Esophagus (tissue), 2 donors: ENCODE measurements around the gene DEK. TPM values are rescaled to one million over a fixed set of nuclear protein-coding genes. Genes with fewer than 3 reads are reported as not detected.
"Not testable (repeated sequence)": the region's sequence is repeated elsewhere in the genome, so short reads cannot be mapped to it uniquely, and the experiment has no call there.

Source experiments
- H3K27ac ChIP-seq, 2 donors: one replicate each; pipeline ENCODE4 v1.5.1; 2013; ENCODE audit warnings: low read depth in 2 of 2, mild to moderate bottlenecking in 2 of 2, inconsistent platforms in 1 of 2, low read length in 1 of 2, moderate library complexity in 1 of 2
- H3K27me3 ChIP-seq, 2 donors: one replicate each; pipeline ENCODE4 v1.6.1; 2013; ENCODE audit warnings: low read length in 2 of 2, control low read depth in 1 of 2, mild to moderate bottlenecking in 1 of 2; ENCODE audit not compliant: insufficient read depth in 2 of 2, control insufficient read depth in 1 of 2
- H3K36me3 ChIP-seq, 2 donors: one replicate each; pipeline ENCODE4 v1.6.1; 2013; ENCODE audit warnings: low read length in 1 of 2; ENCODE audit not compliant: control insufficient read depth in 2 of 2, insufficient read depth in 2 of 2
- H3K4me1 ChIP-seq, 2 donors: one replicate each; pipeline ENCODE4 v1.6.1; 2013; ENCODE audit warnings: low read length in 1 of 2; ENCODE audit not compliant: control insufficient read depth in 2 of 2, insufficient read depth in 2 of 2
- H3K4me3 ChIP-seq, 2 donors: one replicate each; pipeline ENCODE4 v1.5.1; 2013; ENCODE audit warnings: low read length in 2 of 2, mild to moderate bottlenecking in 2 of 2, low read depth in 1 of 2, moderate library complexity in 1 of 2
- H3K9me3 ChIP-seq, 2 donors: one replicate each; pipeline ENCODE4 v1.6.1; 2013; ENCODE audit warnings: mild to moderate bottlenecking in 2 of 2, low read depth in 1 of 2, low read length in 1 of 2, moderate library complexity in 1 of 2; ENCODE audit not compliant: control insufficient read depth in 2 of 2, insufficient read depth in 1 of 2
- WGBS, 2 donors: extraction: QIAGEN DNeasy Blood & Tissue Kit; methylation state at CpG; one replicate each; pipeline ENCODE4 v1.1.7; 2013; 5-methylcytosine and 5-hydroxymethylcytosine counted together
- polyA plus RNA-seq, 2 donors: library from polyadenylated mRNA; stranded (reverse); fragments of 200-250 nt; gene quantifications; one replicate each; pipeline ENCODE4 v1.2.3, GENCODE V29; 2013
- donor health status: healthy with polysubstance abuse.
- donor health status: Bipolar disorder and iron deficiency.

The DEK gene
- polyA plus RNA-seq, 2 donors, result 27.0 to 43.1 TPM

- H3K9me3 ChIP-seq, result no peaks in the 10 kb centered on the region
Observed at GRCh38 chr6:18212231-18212630, 52.1 kb downstream of the DEK start.

GRCh38 chr6:18211338-18211737 is 53.0 kb downstream of the DEK start:
- Histone ChIP-seq H3K9me3 (no peaks in the 10 kb centered on the region), H3K27ac (no peak overlapping the region), H3K4me1 (no peaks in the 10 kb centered on the region), H3K4me3 (no peak overlapping the region), H3K36me3 (peaks cover 10 to 18% of the 10 kb centered on the region in 2 donors), H3K27me3 (no peaks in the 10 kb centered on the region)
- WGBS, 2 donors, result 88 to 89% methylated on average over 6 of the region's 6 CpGs

More at GRCh38 chr6:18212231-18212630, 52.1 kb downstream of the DEK start:
- Histone ChIP-seq H3K27ac (no peak overlapping the region), H3K27me3 (no peaks in the 10 kb centered on the region), H3K4me1 (no peaks in the 10 kb centered on the region), H3K4me3 (no peak overlapping the region), H3K36me3 (peaks cover 6 to 13% of the 10 kb centered on the region in 2 donors)
- 80 to 84% methylated on average over 4 of the region's 4 CpGs for WGBS, 2 donors

- WGBS, 2 donors, result 89 to 91% methylated on average over 5 of the region's 5 CpGs
Observed at GRCh38 chr6:18210707-18211106, 53.6 kb downstream of the DEK start.

GRCh38 chr6:18209539-18210197 is 54.7 kb downstream of the DEK start:
- no peaks in the 10 kb centered on the region for H3K27me3 ChIP-seq
- H3K9me3 ChIP-seq, result no peaks in the 10 kb centered on the region
- H3K4me3 ChIP-seq, result no peak overlapping the region
- WGBS, 2 donors, result 69 to 74% methylated on average over 12 of the region's 12 CpGs
- no peaks in the 10 kb centered on the region for H3K4me1 ChIP-seq
- peaks cover 11 to 13% of the 10 kb centered on the region in 2 donors for H3K36me3 ChIP-seq
- H3K27ac ChIP-seq, result no peak overlapping the region

More at GRCh38 chr6:18210707-18211106, 53.6 kb downstream of the DEK start:
- H3K4me3 ChIP-seq, result no peak overlapping the region
- no peaks in the 10 kb centered on the region for H3K9me3 ChIP-seq
- no peak overlapping the region for H3K27ac ChIP-seq
- H3K4me1 ChIP-seq, result no peaks in the 10 kb centered on the region
- H3K36me3 ChIP-seq, result peaks cover 11 to 20% of the 10 kb centered on the region in 2 donors
- no peaks in the 10 kb centered on the region for H3K27me3 ChIP-seq

GRCh38 chr6:18208778-18209177 is 55.6 kb downstream of the DEK start:
- not testable (repeated sequence) for H3K4me3 ChIP-seq, H3K27me3 ChIP-seq, H3K4me1 ChIP-seq, H3K9me3 ChIP-seq, H3K27ac ChIP-seq
- H3K36me3 ChIP-seq, result peaks cover 11 to 13% of the 10 kb centered on the region in 2 donors
- 95 to 96% methylated on average over 5 to 9 of the region's 9 CpGs for WGBS, 2 donors

- H3K36me3 ChIP-seq, result peaks cover 11 to 15% of the 10 kb centered on the region in 2 donors
- no peaks in the 10 kb centered on the region for H3K27me3 ChIP-seq
- H3K4me1 ChIP-seq, result no peaks in the 10 kb centered on the region
- no peaks in the 10 kb centered on the region for H3K9me3 ChIP-seq
- WGBS, 2 donors, result 45 to 59% methylated on average over 2 of the region's 2 CpGs
- H3K4me3 ChIP-seq, result no peak overlapping the region
- no peak overlapping the region for H3K27ac ChIP-seq
Observed at GRCh38 chr6:18207949-18208348, 56.4 kb downstream of the DEK start.

- Histone ChIP-seq H3K9me3 (no peaks in the 10 kb centered on the region), H3K27ac (peak overlapping the region in 1 of 2 donors; percentile 1), H3K27me3 (no peaks in the 10 kb centered on the region), H3K4me1 (no peaks in the 10 kb centered on the region), H3K36me3 (peaks cover 9 to 16% of the 10 kb centered on the region in 2 donors), H3K4me3 (no peak overlapping the region)
- 74 to 77% methylated on average over 8 of the region's 8 CpGs for WGBS, 2 donors
Observed at GRCh38 chr6:18207438-18207837, 56.9 kb downstream of the DEK start.

GRCh38 chr6:18206591-18206990 is 57.7 kb downstream of the DEK start:
- H3K4me1 ChIP-seq, result no peaks in the 10 kb centered on the region
- peaks cover 9 to 17% of the 10 kb centered on the region in 2 donors for H3K36me3 ChIP-seq
- no peaks in the 10 kb centered on the region for H3K27me3 ChIP-seq
- H3K27ac ChIP-seq, result no peak overlapping the region
- 93 to 94% methylated on average over 6 of the region's 6 CpGs for WGBS, 2 donors
- H3K4me3 ChIP-seq, result no peak overlapping the region
- H3K9me3 ChIP-seq, result no peaks in the 10 kb centered on the region

- Histone ChIP-seq H3K9me3 (no peaks in the 10 kb centered on the region), H3K27me3 (no peaks in the 10 kb centered on the region), H3K4me1 (no peaks in the 10 kb centered on the region), H3K36me3 (peaks cover 9 to 18% of the 10 kb centered on the region in 2 donors), H3K4me3 (no peak overlapping the region), H3K27ac (no peak overlapping the region)
- WGBS, 2 donors, result 94% methylated on average over 8 of the region's 8 CpGs
Observed at GRCh38 chr6:18204691-18205090, 59.6 kb downstream of the DEK start.

- Histone ChIP-seq H3K27me3 (no peaks in the 10 kb centered on the region), H3K4me1 (no peaks in the 10 kb centered on the region), H3K27ac (no peak overlapping the region), H3K36me3 (peaks cover 9 to 18% of the 10 kb centered on the region in 2 donors), H3K4me3 (no peak overlapping the region), H3K9me3 (no peaks in the 10 kb centered on the region)
- WGBS, 2 donors, result 95 to 98% methylated on average over 6 of the region's 6 CpGs
Observed at GRCh38 chr6:18203786-18204185, 60.5 kb downstream of the DEK start.
